ENCODE data around the gene P2RY2.

DNA sequence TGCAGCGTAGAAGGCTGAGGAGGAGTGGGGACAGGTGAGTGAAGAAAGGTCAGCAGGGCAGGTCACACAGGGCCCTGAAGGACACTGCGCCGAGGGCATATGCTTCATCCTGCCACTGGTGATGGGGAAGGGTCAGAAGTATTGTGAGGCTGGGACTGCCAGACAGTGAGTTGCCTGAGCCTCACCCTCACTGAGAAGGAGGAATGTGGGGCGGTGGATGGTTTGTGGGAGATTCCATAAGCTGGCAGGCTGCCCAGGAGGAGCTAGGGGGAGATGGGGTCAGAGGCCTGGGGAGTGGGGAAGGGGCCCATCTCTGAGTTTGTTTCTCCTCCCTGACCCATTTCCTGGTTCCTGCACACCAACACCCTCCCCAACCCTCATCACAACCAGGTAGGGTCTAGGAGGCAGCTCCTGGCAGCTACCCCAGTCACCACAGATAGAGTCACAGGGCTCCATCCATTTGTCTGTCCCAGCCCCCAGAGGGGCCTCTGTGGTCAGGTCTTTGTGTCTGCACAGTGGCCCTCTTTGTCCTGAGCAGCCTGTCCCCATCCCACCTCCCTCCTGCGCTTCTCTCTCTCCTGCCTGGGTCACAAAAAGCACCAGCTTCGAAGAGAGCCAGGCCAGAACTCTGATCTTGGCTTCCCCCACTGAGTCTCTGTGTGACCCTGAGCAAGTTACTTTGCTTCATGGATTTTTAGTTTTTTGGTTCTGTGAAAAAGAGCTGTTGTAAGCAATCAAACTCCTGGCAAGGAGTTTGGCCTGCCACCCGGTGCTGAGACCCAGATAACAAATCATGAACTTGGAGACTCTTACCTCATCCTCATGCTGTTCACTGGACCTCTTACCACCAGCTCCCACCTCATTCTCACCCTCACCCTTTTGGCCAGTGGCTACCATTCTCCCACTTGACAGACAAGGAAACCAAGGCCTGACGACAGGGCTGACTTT lies 4.6 kb upstream of the P2RY2 start:
- TF ChIP-seq POLR2A (IDR thresholded peaks at IDR 0.05) (no peak), CTCF (IDR thresholded peaks at IDR 0.05) (no peak)

Data from esophagus squamous epithelium (tissue), 4 donors.